AG09319 (cell line): Measurements from ENCODE around the gene PLPP3.

Experiments
- DNase-seq: peaks from one replicate; pipeline ENCODE4 v3.0.0-alpha.2; 2010; ENCODE audit warnings: low read depth; ENCODE audit errors: extremely low read depth
- CTCF ChIP-seq: IDR thresholded peaks from 2 replicates; pipeline ENCODE4 v1.5.1; 2011; ENCODE audit warnings: low read depth, mild to moderate bottlenecking, inconsistent platforms, low read length, moderate library complexity

The PLPP3 gene

GRCh38 chr1:56551691-56552090, 27.7 kb downstream of the PLPP3 start:
- no peak for DNase-seq
- TF ChIP-seq CTCF = no peak

GRCh38 chr1:56550859-56551188, 28.5 kb downstream of the PLPP3 start:
- TF ChIP-seq CTCF = no peak
- DNase-seq = no peak

- DNase-seq = no peak
Observed at GRCh38 chr1:56550138-56550858, 29.1 kb downstream of the PLPP3 start.

GRCh38 chr1:56548571-56548970, 30.8 kb downstream of the PLPP3 start:
- no peak for TF ChIP-seq CTCF
- DNase-seq = no peak

More at GRCh38 chr1:56550138-56550858, 29.1 kb downstream of the PLPP3 start:
- TF ChIP-seq CTCF = no peak

GRCh38 chr1:56547977-56548376, 31.4 kb downstream of the PLPP3 start:
- DNase-seq = no peak
- TF ChIP-seq CTCF = no peak

- DNase-seq = no peak
- no peak for TF ChIP-seq CTCF
Observed at GRCh38 chr1:56547473-56547872, 31.9 kb downstream of the PLPP3 start.

- TF ChIP-seq CTCF = no peak
- no peak for DNase-seq
Observed at GRCh38 chr1:56545711-56546110, 33.7 kb downstream of the PLPP3 start.
